Lower leg skin (tissue), 3 donors: ENCODE results near the gene OTOGL.

Experiments
- CTCF ChIP-seq, 3 donors: fragments of 450-650 bp; IDR thresholded peaks; one replicate each; pipeline ENCODE4 v1.5.1; 2016; ENCODE audit warnings: antibody characterized with exemption in 3 of 3, mild to moderate bottlenecking in 3 of 3, moderate library complexity in 2 of 3
- POLR2A ChIP-seq, 2 donors: fragments of 450-650 bp; IDR thresholded peaks; one replicate each; pipeline ENCODE4 v1.6.1; 2016 to 2017; ENCODE audit warnings: antibody characterized with exemption in 2 of 2, mild to moderate bottlenecking in 1 of 2, moderate library complexity in 1 of 2

- TF ChIP-seq POLR2A (IDR thresholded peaks at IDR 0.05) (no peak), CTCF (IDR thresholded peaks at IDR 0.05) (no peak)
These were observed 173.8 kb downstream of the OTOGL start for GRCh38 chr12:80273144-80273543.
